ENCODE data around the gene ING3.
"Not testable (repeated sequence)": the region's sequence is repeated elsewhere in the genome, so short reads cannot be mapped to it uniquely, and the experiment has no call there.

- not testable (repeated sequence) for TF ChIP-seq CTCF (IDR thresholded peaks at IDR 0.05 in 4 of 5, conservative IDR thresholded peaks at IDR 0.05 in 1 of 5); POLR2A (IDR thresholded peaks at IDR 0.05)
Measured at GRCh38 chr7:121005058-121005457, 54.5 kb downstream of the ING3 start.

Data from gastrocnemius medialis (tissue), 4 donors.